Stimulated activated CD8-positive, alpha-beta memory T cell treated with anti-CD3 and anti-CD28 coated beads, Interleukin-4, amount 100 ng/mL, for 48 hours (primary cell): ENCODE data around the gene TAOK1.

Source experiments
- DNase-seq: peaks from one replicate; pipeline ENCODE4 v3.0.0-alpha.2; 2020

Gene TAOK1

DNA sequence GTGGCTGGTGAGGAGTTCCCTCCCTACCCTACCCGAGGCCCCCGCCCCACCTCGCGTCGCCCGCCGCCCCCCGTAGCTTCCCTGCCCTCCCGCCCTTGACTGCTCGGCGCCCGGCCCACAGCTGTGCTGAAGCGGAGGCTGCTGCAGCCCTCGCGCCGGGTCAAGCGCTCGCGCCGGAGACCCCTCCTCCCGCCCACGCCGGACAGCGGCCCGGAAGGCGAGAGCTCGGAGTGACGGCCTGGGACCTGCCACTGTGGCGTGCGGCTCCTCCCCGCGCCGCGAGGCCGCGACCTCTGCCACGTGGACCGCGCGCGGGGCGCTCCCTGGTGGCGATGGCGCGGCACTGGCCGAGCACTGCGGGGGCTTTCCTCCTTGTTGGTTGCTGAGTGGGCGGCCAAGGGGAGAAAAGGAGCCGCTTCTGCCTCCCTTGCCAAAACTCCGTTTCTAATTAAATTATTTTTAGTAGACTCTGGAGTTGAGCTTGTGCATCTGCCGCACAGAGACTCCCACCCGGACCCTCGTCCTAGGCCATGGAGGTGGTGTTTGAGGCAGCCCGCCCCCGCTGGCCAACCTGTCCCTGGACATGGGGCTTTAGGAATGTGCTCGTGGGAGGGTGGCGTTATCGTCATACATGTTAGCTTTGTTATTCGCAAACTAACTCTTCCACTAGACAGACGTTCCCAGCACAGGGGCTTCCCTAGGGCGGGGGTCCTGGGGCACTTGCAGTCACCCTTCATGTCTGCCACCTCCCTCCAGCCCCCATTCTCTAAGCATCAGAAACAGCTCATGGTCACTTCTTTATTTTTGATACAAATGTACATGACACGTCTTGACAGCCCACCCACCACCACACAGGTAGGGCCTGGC, 182.8 kb downstream of the TAOK1 start:
- DNase-seq, result peak; percentile 74

DNA sequence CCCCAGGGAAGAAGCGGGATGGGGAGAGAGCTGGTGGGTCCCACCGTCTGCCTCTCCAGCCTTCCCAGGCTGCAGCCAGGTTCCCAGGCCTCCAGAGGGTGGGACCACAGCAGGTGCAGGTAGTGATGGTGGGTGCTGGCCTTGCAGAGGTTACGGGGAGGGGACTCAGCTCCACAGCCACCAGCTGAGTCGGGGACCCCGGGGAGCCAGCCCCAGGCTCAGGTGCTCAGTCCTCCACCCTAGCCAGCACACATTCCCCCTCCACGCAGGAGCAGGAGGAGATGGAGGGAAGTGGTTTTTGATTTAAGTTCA, 183.4 kb downstream of the TAOK1 start:
- no peak for DNase-seq

DNA sequence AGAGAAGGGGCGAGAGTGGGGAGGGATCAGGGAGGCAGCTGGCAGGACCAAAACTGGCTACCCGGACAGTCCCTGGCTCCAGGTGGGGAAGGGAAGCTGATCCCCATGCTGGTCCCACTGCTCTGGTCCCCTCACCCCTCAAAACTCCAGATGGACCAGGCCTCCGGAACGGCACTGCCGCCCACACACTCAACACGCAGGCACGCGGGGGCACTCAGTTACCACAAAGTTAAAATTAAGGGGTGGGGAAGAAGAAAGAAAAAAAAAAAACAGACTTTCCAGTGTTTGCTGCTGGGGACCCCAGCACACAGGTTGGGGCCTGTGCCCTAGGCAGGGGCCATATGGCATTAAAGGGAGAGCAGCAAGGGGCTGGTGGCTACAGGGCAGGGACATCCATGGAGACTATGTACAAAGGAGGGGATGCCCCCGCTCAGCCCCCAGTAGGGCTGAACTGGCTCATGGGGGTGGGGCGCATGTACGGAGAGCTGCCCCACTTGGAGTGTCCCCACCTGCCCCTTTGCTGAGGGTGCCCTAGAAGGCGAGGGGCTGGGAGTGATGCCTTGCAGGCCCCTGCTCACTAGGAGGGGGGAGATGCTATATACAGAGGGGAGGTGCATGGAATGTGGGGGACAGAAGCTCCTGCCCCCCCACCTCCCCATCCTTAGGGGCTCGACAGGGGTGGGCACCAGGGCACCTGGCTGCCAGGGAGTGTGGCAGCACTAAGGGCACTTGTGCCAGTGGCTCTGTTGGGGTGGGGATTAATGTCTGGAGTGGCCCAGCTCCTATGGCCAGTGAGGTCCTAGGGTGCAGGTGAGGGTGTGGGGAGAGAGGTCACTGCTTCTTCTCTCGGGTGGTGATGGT, 183.9 kb downstream of the TAOK1 start:
- no peak for DNase-seq

DNA sequence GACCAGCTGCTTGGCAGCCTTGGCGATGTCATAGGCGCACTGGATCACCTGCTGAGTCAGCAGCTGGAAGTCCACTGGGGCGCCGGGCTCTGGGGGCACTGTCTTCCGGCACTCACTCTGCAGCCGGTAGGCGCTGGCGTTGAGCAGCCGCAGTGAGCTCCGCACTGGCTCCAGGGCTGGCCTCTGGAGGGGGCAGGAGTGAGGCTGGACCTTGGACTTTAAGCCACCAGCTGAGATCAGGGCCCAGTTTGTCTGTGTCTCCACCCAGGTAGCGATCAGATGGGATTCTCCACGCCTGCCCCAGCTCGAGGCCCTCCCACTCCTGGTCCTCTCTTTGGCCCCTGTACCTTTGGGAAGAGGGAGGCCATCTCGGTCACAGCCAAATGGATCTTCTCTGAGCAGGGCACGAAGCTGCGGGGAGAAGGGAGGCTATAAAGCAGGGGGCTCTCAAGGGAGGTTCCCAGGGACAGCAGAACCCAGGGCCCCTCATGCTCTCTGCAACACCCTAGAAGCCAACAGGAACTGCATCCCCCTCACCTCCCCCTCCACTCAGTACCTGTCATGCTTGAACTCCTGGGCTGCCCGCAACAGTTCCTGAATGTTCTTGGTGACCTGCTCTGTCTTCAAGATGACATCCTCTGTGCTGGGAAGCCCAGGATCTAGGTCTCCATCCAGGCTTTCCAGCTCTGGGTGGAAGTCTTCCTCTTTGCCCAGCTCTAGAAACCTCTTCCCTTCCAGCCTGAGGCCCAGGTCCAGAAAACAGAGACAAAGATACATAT, 184.8 kb downstream of the TAOK1 start:
- no peak for DNase-seq

DNA sequence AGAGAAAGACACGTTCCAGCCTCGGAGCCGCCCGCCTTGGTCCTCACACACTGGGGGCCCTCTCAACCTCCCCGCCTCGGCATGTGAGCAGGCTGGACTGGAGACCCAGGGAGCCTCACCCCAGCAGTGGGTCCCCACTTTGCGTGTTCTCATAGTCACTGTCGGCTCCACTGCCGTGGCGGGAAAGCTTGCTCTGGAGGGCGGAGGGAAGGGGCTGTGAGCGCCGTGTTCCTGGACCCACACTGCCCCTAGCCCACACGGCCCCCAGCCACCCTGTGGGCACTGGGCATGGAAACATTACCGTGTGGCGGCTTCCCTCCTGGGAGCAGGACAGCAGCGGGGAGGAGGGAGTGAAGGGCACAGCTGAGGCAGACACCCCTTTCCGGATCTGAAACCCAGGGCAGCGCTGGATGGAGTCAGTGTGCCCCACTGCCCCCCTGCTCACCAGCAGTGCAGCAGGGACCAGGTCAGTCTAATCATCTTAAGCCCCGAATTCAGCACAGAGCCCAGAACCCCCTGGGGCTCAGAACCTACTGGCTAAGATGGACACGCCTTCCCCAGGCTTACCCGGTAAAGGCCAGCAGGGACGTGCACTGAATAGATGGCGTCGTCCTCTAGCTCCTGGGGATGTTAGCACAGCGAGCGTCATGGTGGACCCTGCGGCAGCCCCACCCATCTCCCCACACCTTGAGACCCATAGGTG, 185.5 kb downstream of the TAOK1 start:
- DNase-seq, result no peak

DNA sequence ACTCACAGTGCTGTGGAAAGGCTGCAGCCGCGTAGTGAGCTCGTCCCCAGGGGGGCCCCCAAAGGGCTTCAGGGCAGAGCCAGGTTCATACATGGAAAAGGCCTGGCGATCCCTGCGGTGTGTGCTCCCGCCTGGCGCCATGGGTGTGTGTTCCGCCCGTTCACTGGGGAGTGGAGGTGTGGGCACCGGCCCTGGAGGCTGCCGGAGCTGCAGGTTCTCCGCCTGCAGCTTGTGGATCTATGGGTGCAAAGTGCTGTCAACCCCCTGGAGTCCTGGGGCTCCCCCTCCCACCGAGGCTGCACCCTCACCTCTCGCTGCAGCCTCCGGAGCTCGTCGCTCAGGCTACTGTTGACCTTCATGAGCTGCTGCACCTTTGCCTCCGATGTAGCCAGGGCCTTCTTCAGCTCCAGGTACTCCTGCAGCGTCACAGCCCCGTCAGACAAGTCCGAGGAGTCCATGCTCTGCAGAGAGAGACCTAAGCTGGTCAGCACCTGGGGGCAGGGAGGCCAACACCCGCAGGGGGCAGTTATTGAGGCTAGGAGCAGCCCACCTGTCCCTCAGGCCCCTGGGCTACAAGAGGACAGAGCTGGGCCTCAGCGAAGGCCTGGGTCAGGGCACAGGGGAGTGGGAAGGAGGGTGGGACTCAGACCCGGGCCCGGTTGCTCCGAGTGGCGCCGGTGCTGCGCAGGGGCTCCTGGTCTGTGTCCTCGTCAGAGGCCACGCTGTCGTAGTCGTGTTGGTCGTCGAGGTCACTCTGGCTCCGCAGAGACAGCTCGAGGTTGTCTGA, 186.2 kb downstream of the TAOK1 start:
- no peak for DNase-seq

DNA sequence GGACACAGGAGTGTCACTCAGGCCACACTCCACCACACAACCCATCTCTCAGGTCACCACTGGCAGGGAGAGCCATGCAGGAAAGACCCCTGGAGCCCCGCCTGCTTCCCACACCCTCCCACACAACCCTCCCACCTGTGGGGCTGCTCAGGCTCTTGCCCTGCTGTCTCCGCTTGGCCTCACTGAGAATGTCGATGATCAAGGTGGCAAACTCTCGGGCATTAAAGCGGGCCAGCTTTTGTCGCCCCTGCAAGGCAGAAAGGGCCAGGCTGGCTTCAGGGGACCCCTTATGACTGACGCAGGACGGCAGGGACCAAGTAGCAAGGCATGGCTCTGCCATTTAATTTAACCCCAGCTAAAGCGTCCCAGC, 186.8 kb downstream of the TAOK1 start:
- no peak for DNase-seq

DNA sequence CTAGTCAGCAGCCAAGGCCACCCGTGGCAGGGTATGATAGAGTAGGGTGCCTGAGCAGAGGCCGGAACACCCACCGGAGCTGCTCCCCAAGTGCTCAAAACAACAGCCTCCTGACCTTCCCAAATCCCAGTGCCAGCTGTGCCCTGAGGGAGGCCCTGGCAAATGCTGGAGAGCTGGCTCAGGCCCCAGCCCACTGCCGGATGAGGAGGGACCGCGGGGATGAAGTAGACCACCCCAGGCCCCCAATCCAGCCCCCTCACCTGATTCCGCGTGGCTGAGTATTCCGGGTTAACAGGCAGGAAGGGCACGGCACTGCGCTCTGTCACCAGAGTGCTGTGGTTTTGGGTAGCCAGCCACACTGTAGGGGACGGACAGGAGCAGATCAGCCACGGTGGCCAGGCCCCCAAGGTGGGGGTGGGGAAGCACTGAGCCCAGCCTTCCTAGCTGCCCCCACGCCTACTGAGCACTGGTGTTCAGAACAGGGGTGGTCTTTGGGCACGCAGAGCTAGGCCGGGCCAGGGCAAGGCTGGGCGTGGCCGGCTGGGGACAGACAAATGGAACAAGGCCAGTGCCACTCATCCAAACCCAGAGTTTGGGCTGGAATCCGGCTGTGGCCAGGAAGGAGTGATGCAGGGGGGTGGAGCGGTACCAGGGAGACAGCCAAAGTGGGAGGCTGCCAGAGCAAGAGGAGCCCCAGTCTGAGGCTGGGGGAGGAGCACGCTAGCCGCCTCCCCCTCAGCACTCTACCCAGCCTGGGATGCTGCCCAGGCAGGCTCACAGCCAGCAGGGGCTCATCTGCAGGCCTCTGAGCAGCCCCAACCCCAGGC, 187.4 kb downstream of the TAOK1 start:
- no peak for DNase-seq

DNA sequence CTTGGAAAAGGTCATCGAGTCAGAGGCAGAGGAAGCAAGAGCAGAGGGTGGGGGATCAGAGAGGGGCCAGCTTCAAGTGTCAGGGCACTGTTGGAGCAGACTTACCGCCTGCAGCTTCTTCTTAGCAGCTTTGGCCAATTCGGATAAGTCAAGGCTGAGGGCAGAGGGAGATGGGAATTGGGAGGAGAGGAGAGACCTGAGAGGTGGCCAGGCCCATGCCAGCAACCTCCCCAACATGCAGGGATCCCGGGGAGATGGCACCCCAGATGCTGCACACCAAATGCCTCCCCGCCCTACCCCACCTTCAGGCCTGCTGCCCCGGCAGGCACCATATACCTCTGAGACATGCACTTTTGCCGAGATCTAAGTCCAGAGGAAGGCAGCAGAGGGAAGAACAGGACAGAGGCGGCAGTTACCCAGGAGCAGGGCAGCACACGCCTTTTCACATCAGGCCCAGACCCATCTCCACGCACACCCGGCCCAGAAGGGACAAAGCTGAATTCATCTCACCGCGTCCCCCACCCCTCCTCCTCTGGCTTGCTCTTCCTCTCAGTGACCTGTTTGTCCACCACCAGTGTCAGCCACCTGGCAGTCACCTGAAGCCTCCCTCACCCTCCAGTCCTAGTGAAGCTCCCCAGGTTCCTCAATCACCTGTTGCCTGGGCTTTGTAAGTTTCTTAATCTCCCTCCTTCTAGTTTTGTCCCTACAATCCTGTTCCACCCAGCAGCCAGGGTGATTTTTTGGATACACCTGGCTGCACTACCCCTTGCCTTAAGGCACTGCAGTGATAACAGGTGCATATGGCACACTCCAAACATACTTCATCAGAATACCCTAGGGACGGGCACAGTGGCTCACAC, 188.7 kb downstream of the TAOK1 start:
- DNase-seq, result no peak

DNA sequence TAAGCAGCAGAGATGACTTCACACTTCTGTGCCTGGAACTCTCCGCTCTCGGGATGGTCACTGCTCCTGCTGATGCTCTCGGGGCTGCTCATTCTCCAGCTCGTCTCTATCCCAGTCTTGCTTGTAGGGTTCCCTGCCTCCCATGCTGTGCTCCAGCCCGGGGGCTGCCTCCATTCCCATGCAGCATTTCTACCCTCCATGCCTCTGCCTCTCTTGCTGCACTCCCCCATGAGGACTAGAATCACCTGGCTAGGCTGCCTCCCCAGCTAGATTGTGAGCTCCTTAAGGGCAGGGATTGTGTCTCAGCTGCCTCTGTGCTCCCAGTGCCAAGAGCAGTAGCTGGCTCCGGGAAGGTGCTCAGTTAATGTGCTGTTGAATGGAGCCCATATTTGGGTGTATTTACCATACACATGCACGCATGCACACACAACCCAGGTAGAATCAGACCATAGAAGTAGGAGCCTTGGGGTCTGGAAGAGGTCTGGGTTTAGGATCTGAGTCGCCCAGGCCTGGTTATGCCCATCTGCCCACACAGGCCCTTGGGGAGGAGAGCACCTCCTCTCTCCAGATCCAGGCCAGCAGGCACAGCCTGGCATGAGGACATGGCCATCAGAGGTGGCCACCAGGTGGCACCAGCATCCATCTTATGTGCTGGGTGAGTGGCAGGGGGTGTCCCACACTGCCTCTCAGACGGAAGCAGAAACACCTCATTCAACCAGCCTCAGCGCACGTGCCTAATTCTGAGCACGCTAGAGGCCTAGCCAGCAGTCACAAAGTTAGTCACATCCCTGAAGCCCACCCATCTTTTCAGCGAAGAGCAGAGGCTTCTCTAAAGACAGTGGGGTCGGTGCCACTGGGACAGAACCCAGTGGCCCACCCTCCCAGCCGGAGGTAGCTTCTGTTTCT, 190.0 kb downstream of the TAOK1 start:
- peak; percentile 93 for DNase-seq

DNA sequence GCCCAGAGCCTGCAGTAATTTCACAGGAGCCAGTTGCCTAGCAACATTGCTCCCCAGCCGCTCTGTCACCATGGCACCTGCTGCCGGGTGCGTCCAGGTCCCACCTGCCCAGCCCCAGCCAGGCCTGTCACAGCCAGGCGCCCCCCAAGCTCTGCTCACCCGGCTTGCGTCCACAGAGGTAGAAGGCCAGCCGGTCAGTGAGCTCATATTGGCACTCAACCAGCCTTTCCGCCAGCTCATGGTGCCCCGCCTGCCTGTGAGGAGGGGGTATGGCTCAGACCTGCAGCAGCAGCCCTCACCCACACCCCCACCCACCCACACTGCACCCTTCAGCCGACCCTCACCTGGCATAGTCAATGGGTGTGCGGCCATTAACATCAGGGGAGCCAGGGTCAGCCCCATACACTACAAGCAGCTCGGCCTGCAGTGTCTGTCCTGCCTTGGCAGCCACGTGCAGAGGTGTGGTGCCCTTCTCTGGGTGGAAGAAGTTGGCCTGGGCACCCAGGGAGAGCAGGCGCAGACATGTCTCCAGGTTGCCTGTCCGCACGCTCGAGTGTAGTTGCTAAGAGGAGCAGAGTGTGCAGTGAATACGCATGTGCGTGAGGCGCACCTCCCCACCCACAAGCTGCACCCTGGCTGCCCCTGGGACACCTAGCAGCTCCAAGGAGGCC, 191.6 kb downstream of the TAOK1 start:
- DNase-seq, result no peak

DNA sequence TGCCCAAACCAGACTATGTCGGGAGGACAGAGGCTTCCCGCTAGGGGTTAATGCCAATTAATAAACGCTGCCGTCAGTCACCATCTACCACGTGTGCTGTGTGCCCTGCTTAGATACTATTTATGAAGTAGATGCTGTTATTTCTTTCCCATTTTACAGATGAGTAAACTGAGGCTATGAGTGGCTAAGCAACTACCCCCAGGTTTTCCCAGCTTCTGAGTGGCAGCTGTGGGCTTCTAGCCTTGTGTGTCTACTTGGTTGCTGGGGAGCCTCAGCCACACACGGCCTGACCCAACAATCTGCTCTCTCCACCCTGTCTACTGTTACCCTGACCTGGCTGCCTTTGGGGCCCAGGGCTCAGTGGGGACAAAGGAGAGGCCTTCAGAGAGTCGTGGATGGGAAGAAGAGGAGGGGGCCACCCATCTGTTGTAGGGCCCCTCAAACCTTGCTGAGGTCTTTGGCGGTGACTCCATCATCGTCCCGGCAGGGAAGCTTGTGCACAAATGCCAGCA, 192.1 kb downstream of the TAOK1 start:
- DNase-seq, result no peak

DNA sequence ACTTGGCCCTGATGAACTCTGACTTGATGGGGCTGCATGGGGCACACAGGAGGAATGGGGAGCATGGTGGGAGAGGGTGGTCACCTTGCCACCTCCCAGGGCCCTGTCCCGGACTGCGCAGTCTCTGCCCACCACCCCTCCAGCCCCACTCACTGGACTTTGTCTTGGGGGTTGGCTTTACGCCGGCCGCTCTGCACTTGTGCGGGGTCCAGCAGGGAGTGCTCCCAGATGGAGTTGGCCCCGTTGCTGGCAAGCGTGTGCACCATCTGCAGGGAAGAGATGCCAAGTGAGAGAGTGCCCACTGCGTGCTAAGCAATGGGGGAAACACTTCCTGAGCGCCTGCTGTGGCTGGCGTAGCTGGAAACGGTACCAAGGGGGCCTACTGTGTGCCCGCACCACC, 192.6 kb downstream of the TAOK1 start:
- DNase-seq, result no peak

DNA sequence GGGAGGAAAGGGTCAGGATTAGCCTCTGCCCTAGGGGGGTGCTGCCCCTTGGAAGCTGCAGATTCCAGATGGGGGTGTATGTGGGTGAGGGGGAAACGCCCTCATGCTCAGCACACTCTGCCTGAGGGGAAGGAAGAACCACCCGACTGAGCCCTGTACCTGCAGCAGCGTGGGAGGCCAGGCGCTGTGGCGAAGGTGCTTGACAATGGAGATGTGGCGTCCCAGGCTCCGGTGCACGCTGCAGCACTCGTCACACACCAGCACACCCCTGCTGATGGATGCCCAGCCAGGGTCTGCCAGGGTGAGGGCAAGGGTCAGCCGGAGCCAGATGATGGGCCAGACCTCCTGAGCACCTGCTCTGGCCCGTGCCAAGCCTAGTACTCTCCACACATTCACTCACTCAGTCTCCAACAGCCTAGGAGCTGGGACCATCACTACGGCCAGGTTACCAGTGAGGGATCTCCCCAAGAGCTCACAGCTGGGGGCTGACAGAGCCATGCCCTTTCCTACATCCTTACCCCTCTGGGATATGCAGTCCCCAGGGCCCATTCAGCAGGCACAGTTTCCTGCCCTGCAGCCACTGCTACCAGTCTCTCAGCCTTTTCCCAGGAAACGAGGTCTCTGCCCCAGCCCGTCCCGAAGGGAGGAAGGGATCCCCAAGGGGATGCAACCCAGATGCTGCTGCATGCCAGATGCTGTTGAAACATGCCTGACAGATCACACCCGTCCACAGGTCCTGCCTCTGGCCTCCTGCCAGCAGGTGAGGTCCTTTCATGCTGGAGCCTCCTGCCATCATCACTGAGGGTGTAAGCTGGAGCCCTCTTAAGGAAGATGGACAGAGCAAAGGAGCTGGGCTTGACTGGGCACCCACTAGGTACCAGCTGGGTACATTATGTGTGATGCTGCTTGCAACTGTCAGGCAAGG, 193.4 kb downstream of the TAOK1 start:
- DNase-seq, result no peak

DNA sequence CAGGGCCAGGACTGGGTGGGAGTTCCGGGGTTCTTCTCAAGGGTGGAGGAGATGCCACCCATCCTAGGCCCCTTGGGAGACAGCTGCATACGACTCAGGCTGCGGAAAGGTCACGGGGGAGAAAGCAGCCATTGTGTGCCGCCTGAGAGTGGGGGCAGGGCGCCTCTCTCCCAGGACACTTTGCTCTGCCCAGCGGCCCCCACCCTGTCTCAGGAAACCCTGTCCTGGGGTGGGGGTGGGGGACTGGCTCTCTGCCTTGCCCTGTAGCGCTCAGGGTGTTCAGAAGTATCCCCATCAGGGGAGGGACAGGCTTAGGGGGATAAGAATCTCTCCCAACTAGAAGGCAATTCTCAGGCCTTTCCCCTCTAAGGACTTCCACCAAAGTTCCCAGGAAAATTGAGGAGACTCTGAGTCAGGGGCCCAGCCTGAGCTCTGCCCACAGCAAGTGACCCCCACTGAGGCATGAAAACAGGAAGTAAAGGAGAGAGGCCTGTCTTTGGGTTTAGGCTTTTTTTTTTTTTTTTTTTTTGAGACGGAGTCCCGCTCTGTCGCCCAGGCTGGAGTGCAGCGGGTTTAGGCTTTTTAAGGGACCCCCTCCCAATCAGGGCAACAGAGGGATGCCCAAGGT, 194.4 kb downstream of the TAOK1 start:
- DNase-seq, result no peak

DNA sequence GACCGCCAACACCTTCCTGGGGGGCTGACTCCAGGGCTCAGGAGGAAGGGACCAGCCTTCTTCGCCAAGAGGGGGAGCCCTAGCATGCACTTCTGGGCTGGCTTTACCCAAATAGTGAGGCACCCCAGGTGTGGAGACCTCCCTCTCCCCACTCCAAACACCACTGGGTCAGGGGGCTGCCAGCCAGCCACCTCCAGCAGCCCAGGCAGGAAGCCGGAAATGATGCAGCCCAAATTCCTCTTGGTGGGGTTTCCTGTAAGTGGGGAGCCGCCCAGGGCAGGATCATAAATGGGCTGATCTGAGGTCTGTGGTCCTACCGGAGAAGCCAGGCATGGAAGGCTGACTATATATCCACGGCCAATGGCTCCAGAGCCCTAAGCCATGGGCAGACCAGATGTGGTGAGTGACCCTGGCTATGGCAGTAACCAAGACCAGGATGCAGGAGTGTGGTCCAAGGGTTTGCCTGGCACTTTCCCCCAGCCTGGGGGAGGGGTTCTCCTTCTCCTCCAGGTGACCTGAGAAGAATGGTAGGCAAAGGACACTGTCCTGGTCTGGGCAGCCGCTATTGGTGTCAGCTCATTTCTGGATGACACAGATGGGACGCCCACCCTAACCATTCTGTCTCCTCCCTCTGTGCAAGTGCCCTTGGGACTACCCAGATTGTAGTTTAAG, 195.1 kb downstream of the TAOK1 start:
- DNase-seq, result peak; percentile 47
